ENCODE data around the gene ZNF775. TPM values are rescaled to one million over a fixed set of nuclear protein-coding genes. Genes with fewer than 3 reads are reported as not detected.

The ZNF775 gene
- total RNA-seq, 1 donor from 2014 or later, result 16.5 TPM

DNA sequence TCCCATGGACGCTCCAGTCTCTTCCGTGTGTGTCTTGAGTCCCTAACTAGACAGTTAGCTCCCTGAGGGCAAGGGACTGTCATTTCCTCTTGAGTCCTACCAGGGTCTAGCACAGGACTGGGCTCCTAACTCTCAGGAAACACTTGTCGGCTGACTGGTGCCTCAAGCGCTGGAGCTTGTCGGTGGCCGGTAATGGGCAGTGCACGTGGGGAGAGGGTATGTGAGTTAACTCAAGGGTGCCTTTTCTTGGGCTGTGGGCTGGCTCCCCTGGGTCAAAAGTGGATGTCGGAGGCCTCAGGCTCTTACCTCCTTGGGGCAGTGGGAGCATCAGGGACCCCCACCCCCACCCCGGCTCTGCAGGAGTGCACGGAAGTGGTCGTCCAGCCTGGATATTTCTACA lies 32.9 kb downstream of the ZNF775 start:
- Mint-ChIP-seq H3K4me1 (peaks cover 49% of the 10 kb centered on the region), H3K36me3 (ENCODE audit: low read depth) (peaks cover 4% of the 10 kb centered on the region), H3K9me3 (no peaks in the 10 kb centered on the region), H3K27ac (ENCODE audit: unreplicated experiment) (peak overlapping the region; percentile 17), H3K27me3 (ENCODE audit: low read depth) (no peaks in the 10 kb centered on the region), H3K4me3 (no peak overlapping the region)
- no peak for DNase-seq (ENCODE audit: low read depth, low spot score)
- TF ChIP-seq, protein P1, sequence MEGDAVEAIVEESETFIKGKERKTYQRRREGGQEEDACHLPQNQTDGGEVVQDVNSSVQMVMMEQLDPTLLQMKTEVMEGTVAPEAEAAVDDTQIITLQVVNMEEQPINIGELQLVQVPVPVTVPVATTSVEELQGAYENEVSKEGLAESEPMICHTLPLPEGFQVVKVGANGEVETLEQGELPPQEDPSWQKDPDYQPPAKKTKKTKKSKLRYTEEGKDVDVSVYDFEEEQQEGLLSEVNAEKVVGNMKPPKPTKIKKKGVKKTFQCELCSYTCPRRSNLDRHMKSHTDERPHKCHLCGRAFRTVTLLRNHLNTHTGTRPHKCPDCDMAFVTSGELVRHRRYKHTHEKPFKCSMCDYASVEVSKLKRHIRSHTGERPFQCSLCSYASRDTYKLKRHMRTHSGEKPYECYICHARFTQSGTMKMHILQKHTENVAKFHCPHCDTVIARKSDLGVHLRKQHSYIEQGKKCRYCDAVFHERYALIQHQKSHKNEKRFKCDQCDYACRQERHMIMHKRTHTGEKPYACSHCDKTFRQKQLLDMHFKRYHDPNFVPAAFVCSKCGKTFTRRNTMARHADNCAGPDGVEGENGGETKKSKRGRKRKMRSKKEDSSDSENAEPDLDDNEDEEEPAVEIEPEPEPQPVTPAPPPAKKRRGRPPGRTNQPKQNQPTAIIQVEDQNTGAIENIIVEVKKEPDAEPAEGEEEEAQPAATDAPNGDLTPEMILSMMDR (conservative IDR thresholded peaks at IDR 0.05), result no peak

DNA sequence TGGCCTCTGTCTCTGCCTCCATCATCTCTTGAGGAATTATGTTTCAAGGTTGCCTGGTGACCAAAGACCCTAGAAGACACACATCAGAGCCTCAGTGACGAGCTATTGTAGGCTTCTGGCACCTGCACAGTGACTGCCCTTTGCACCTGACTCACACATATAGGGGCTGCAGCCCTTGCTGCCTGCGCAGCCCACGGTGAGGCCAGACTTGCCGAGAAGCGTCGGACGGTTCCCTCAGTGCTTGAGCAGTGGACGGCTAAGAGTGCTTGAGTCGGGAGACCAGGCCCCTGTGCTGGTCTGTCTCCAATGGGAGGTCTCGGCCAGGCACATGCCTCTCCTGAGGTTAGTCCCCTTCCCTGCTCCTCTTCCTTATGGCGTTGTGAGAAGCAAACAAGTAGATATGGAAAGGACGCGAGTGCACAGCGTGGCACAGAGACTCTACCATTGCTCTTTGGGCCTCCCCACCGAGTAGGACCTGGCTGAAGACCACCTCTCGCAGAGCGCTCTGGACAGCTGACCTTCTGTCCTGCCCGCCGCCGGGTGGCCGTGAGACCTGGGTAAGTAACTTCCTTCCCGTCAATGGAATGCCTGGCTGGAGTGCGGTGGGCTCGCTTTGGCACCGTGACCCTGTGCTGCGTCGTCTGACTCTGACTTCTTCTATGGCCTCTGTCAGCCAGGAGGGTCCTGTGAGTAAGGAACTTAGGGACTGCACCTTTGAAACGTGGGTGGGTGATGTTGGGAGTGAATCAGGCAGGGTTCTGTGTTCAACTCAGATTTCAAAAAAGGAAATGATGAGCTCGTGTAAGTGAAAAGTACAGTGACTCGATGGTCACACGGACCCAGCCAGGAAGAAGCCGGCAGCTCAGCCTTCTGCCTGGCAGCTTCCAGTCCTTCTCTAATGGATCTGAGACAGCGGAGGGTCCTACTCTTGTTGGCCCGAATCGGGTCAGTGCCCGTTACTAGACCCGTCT lies 33.7 kb downstream of the ZNF775 start:
- TF ChIP-seq, protein P1 (conservative IDR thresholded peaks at IDR 0.05), result no peak
- Mint-ChIP-seq H3K27me3 (ENCODE audit: low read depth) (no peaks in the 10 kb centered on the region), H3K27ac (ENCODE audit: unreplicated experiment) (no peak overlapping the region), H3K4me3 (no peak overlapping the region), H3K36me3 (ENCODE audit: low read depth) (peaks cover 2% of the 10 kb centered on the region), H3K9me3 (no peaks in the 10 kb centered on the region), H3K4me1 (peaks cover 46% of the 10 kb centered on the region)
- no peak for DNase-seq (ENCODE audit: low read depth, low spot score)

DNA sequence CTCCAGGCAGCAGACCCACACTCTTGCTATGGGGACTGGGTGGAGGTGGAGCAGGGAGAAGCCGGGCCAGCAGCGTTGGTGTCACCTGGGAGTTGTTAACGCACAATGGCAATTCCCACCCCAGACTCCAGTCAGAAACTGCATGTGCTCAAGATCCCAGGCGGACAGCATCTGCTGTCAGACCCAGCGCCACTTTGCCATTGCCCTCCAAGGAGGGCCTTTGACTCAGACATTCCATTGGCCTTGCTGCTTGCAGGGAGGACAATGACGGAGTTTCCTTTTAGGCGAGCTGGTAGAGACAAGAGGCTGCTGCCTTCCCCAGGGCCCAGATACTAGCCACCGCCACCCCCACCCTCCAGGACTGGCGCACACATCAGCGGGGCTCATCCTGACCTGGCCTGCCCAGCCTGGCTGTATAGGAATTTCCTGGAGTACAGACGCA lies 34.5 kb downstream of the ZNF775 start:
- Mint-ChIP-seq H3K4me3 (no peak overlapping the region), H3K27ac (ENCODE audit: unreplicated experiment) (peak overlapping the region; percentile 90), H3K9me3 (no peaks in the 10 kb centered on the region), H3K27me3 (ENCODE audit: low read depth) (no peaks in the 10 kb centered on the region), H3K4me1 (peaks cover 45% of the 10 kb centered on the region), H3K36me3 (ENCODE audit: low read depth) (peaks cover 2% of the 10 kb centered on the region)
- TF ChIP-seq, protein P1 (conservative IDR thresholded peaks at IDR 0.05), result no peak
- no peak for DNase-seq (ENCODE audit: low read depth, low spot score)

DNA sequence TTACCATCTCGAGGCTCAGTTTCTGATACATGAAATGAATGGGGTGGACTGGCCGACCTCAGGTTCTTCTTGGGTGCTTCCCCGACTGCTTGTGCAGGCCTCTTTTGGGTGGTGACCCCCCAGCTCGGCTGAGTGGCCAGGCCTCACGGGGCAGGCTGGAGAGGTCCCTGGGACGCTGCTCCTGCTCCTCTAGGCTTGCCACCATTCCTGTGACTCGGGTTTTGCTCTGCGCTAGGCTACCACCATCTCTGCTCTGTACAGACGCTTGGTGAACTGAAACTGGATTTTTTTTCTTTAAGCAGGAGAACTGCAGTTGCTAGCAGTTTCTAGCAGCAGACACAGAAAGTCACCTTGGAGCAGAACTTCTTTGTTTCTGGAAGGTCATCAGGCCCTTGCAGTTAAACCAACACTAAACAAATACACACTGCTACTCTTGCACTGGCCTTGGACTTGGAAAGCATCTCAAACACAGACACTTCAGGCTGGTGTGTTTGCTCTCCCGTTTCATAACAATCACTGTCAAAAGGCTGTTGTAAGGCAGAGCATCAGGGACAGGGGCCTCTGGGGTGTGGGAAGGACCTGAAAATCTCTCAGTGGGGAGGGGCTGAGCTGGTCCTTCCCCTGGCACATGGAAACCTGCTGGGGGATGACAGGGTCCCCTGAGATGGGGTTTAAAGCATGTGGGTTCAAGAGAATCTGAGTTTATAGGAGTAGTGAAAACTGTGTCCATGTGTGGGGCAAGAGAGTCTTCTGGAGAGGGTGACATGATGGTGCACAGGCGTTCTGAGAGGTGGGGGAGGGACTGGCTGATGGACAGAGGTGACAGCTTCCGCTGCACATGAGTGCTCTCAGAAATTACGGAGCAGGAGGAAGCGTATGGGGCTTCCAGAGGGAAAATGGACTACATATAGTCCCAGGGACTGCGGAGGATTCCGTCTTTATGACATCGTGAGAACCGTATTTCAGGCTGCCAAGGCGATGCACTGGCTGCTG lies 36.3 kb downstream of the ZNF775 start:
- Mint-ChIP-seq H3K4me1 (peaks cover 41% of the 10 kb centered on the region), H3K4me3 (no peak overlapping the region), H3K27me3 (ENCODE audit: low read depth) (no peaks in the 10 kb centered on the region), H3K27ac (ENCODE audit: unreplicated experiment) (peak overlapping the region; percentile 72), H3K9me3 (no peaks in the 10 kb centered on the region), H3K36me3 (ENCODE audit: low read depth) (peaks cover 2% of the 10 kb centered on the region)
- DNase-seq (ENCODE audit: low read depth, low spot score), result no peak
- TF ChIP-seq, protein P1 (conservative IDR thresholded peaks at IDR 0.05), result no peak

DNA sequence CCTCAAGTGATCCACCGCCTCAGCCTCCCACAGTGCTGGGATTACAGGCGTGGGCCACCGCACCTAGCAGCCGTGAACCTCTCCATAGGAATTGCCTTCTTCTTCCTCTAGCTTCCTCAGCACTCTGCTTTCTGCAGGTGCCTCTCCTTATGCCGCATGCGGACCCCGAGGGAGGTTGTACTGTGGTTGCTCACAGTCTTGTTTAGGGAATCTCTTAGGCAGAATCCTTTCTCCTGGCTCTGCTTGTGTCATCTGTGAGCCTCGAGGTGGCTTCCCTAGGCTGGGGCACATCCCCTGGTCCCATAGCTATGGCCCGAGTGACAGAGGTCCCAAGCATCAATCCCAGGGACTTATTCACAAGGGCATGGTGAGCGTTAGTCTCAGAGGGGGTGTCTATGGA lies 38.1 kb downstream of the ZNF775 start:
- TF ChIP-seq, protein P1 (conservative IDR thresholded peaks at IDR 0.05), result no peak
- Mint-ChIP-seq H3K9me3 (no peaks in the 10 kb centered on the region), H3K36me3 (ENCODE audit: low read depth) (peaks cover 2% of the 10 kb centered on the region), H3K27ac (ENCODE audit: unreplicated experiment) (no peak overlapping the region), H3K27me3 (ENCODE audit: low read depth) (no peaks in the 10 kb centered on the region), H3K4me3 (no peak overlapping the region), H3K4me1 (peaks cover 31% of the 10 kb centered on the region)
- DNase-seq (ENCODE audit: low read depth, low spot score), result no peak
